GM18868 (cell line): Measurements from ENCODE around the gene PHOX2A.

Experiments
- ATAC-seq: cut with Tn5 transposase; IDR thresholded peaks from one replicate; pipeline ENCODE4 v1.9.1; 2021; ENCODE audit warnings: mild to moderate bottlenecking, moderate library complexity; ENCODE audit not compliant: unreplicated experiment

PHOX2A gene

GRCh38 chr11:72189455-72190250, 54.3 kb downstream of the PHOX2A start:
- no peak for ATAC-seq
